Colonic mucosa (tissue), 4 donors: ENCODE measurements around the gene NDUFS4. TPM values are rescaled to one million over a fixed set of nuclear protein-coding genes. Genes with fewer than 3 reads are reported as not detected.
"Not testable (repeated sequence)": the region's sequence is repeated elsewhere in the genome, so short reads cannot be mapped to it uniquely, and the experiment has no call there.

Experiments
- DNase-seq: peaks from one replicate; pipeline ENCODE4 v3.0.0-alpha.2; 2020
- H3K27ac ChIP-seq: fragments of 200-600 bp; one replicate; pipeline ENCODE4 v1.8.0; 2021
- H3K27me3 ChIP-seq: fragments of 200-600 bp; one replicate; pipeline ENCODE4 v1.8.0; 2021
- H3K36me3 ChIP-seq: fragments of 200-600 bp; one replicate; pipeline ENCODE4 v1.8.0; 2021
- H3K4me1 ChIP-seq: fragments of 200-600 bp; one replicate; pipeline ENCODE4 v1.8.0; 2021; ENCODE audit warnings: mild to moderate bottlenecking
- H3K4me3 ChIP-seq: fragments of 200-600 bp; one replicate; pipeline ENCODE4 v1.8.0; 2021
- H3K9ac ChIP-seq, 2 donors: one replicate each; pipeline ENCODE4 v1.7.0; 2013; ENCODE audit warnings: control low read depth in 2 of 2, low read depth in 2 of 2, low read length in 2 of 2
- H3K9me3 ChIP-seq: fragments of 200-600 bp; one replicate; pipeline ENCODE4 v1.8.0; 2021
- CTCF ChIP-seq: fragments of 200-600 bp; IDR thresholded peaks from one replicate; pipeline ENCODE4 v1.8.0; 2022; ENCODE audit warnings: antibody characterized with exemption, mild to moderate bottlenecking
- intact Hi-C: fragments of 100-400 bp; cut with DNase I; formaldehyde crosslinking; loops from one replicate; pipeline ENCODE4 v1.14.1; 2022
- total RNA-seq, 2 donors: library from RNA; stranded (reverse); fragmentation: NEBNext Ultra II Directional in 1 of 2; extraction: Animal tissue kit (Norgen Biotek cat#: 25700) in 1 of 2; gene quantifications; one replicate each; pipeline ENCODE4 v1.2.1, GENCODE V29; 2021
- donor health status: healthy.
- donor health status: DM: no; HTN: no; CAD: no.
- donor health status: DM: no; HTN: no; CAD: no.

Gene NDUFS4
- total RNA-seq, 2 donors from 2014 or later: 87.5 to 119 TPM

- no peaks in the 10 kb centered on the region for H3K27me3 ChIP-seq
- no peak for TF ChIP-seq CTCF
- H3K9me3 ChIP-seq: no peaks in the 10 kb centered on the region
- no peak overlapping the region for H3K27ac ChIP-seq
- intact Hi-C loops: no loop called here
- DNase-seq: no peak
- no peak overlapping the region for H3K4me3 ChIP-seq
- H3K9ac ChIP-seq: no peak overlapping the region
- H3K36me3 ChIP-seq: no peaks in the 10 kb centered on the region
- H3K4me1 ChIP-seq: no peaks in the 10 kb centered on the region
Observed at GRCh38 chr5:53645078-53645477, 84.6 kb downstream of the NDUFS4 start.

- intact Hi-C loops: no loop called here
- Histone ChIP-seq H3K4me1 (no peaks in the 10 kb centered on the region), H3K4me3 (no peak overlapping the region), H3K9ac (no peak overlapping the region), H3K36me3 (no peaks in the 10 kb centered on the region), H3K27ac (no peak overlapping the region), H3K9me3 (no peaks in the 10 kb centered on the region), H3K27me3 (no peaks in the 10 kb centered on the region)
- no peak for TF ChIP-seq CTCF
- DNase-seq: no peak
Observed at GRCh38 chr5:53649352-53649751, 88.9 kb downstream of the NDUFS4 start.

- DNase-seq, H3K9ac ChIP-seq, H3K27me3 ChIP-seq, H3K36me3 ChIP-seq, H3K4me1 ChIP-seq, H3K9me3 ChIP-seq, H3K27ac ChIP-seq, H3K4me3 ChIP-seq, intact Hi-C loops: not testable (repeated sequence)
Observed at GRCh38 chr5:53660573-53660972, 100.1 kb downstream of the NDUFS4 start.

GRCh38 chr5:53665313-53665712, 104.9 kb downstream of the NDUFS4 start:
- H3K4me3 ChIP-seq, H3K27ac ChIP-seq, H3K9ac ChIP-seq, H3K27me3 ChIP-seq, DNase-seq, H3K36me3 ChIP-seq, H3K4me1 ChIP-seq, intact Hi-C loops, H3K9me3 ChIP-seq: not testable (repeated sequence)

GRCh38 chr5:53667621-53668020, 107.2 kb downstream of the NDUFS4 start:
- Histone ChIP-seq H3K27me3 (no peaks in the 10 kb centered on the region), H3K4me3 (no peak overlapping the region), H3K27ac (no peak overlapping the region), H3K9ac (no peak overlapping the region), H3K36me3 (no peaks in the 10 kb centered on the region), H3K4me1 (no peaks in the 10 kb centered on the region), H3K9me3 (no peaks in the 10 kb centered on the region)
- no peak for DNase-seq
- no peak for TF ChIP-seq CTCF
- intact Hi-C loops: no loop called here

- no peaks in the 10 kb centered on the region for H3K36me3 ChIP-seq
- no peak overlapping the region for H3K27ac ChIP-seq
- no peak overlapping the region for H3K4me3 ChIP-seq
- no peak overlapping the region for H3K9ac ChIP-seq
- DNase-seq: no peak
- H3K27me3 ChIP-seq: no peaks in the 10 kb centered on the region
- TF ChIP-seq CTCF: no peak
- H3K4me1 ChIP-seq: no peaks in the 10 kb centered on the region
- intact Hi-C loops: no loop called here
- no peaks in the 10 kb centered on the region for H3K9me3 ChIP-seq
Observed at GRCh38 chr5:53671447-53671846, 111.0 kb downstream of the NDUFS4 start.

- Histone ChIP-seq H3K27ac (no peak overlapping the region), H3K9ac (no peak overlapping the region), H3K4me3 (no peak overlapping the region), H3K9me3 (no peaks in the 10 kb centered on the region), H3K36me3 (no peaks in the 10 kb centered on the region), H3K4me1 (no peaks in the 10 kb centered on the region), H3K27me3 (no peaks in the 10 kb centered on the region)
- TF ChIP-seq CTCF: no peak
- no peak for DNase-seq
- intact Hi-C loops: no loop called here
Observed at GRCh38 chr5:53674121-53674520, 113.7 kb downstream of the NDUFS4 start.
